Activated CD8-positive, alpha-beta memory T cell treated with anti-CD3 and anti-CD28 coated beads, Interleukin-2, amount 10 ng/mL, durations not matched to agents 7 days and 5 days (primary cell): Measurements from ENCODE around the gene SPATA3. TPM values are rescaled to one million over a fixed set of nuclear protein-coding genes. Genes with fewer than 3 reads are reported as not detected.

Experiments
- ATAC-seq: fragments of 150-1000 bp; cut with Tn5 transposase; one replicate; pipeline ENCODE4 v1.10.0; 2021; ENCODE audit warnings: moderate library complexity
- CTCF ChIA-PET: fragments of 350-600 bp; sonication (Branson Sonifier 250); formaldehyde crosslinking; loops from one replicate; lab custom pipeline; 2021; ENCODE audit warnings: antibody characterized with exemption; lab: Charles Lee
- DNase-seq: peaks from one replicate; pipeline ENCODE4 v3.0.0-alpha.2; 2020
- H3K27ac Mint-ChIP-seq: one replicate; pipeline ENCODE4 v1.8.0; 2021; ENCODE audit warnings: mild to moderate bottlenecking, mixed read lengths
- H3K27me3 Mint-ChIP-seq: one replicate; pipeline ENCODE4 v1.8.0; 2021; ENCODE audit warnings: mixed read lengths
- H3K36me3 Mint-ChIP-seq: one replicate; pipeline ENCODE4 v1.8.0; 2021; ENCODE audit warnings: mild to moderate bottlenecking, mixed read lengths
- H3K4me1 Mint-ChIP-seq: one replicate; pipeline ENCODE4 v1.8.0; 2021; ENCODE audit warnings: mixed read lengths
- H3K4me3 Mint-ChIP-seq: one replicate; pipeline ENCODE4 v1.8.0; 2021; ENCODE audit warnings: mild to moderate bottlenecking, moderate library complexity, mixed read lengths
- H3K9me3 Mint-ChIP-seq: one replicate; pipeline ENCODE4 v1.8.0; 2022; ENCODE audit warnings: low read depth, mixed read lengths
- total RNA-seq, 2 experiments: library from RNA; stranded (reverse); gene quantifications; one replicate each; pipeline ENCODE4 v1.2.3, GENCODE V29; 2021

Gene SPATA3
- 1 to 10 TPM in 1 of 2 experiments, under 1 TPM in 1; 0.44 to 1.2 TPM for total RNA-seq

DNA sequence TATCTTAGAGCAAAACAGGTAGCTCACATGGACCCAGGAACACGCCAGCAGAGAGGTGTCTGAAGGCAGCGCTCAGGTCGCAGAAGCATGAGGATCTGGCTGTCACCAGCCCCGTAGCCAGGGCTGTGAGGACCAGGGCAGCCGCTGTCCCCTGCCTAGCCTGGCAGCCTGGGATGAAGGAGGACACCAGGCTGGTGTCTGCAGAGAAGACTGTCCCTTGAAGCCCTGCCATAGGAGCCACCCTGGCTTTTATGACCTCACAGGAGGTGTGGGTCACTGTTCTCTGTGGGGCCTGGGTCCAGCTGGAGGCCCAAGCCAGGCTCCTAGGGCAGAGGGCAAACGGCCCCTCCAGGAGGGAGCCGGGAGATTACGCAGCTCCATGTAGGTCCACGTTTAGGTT is at the start of gene SPATA3:
TSS of gene SPATA3 (plus strand) at position 301 of the 400 bp plus-strand sequence. CDS start 113 bp downstream, outside the sequence.
- no peak for DNase-seq
- CTCF ChIA-PET: interaction anchor here (1.0 to 1.4 kb wide), 4 partner anchors 9 to 179 kb away, joined by 3 to 7 read pairs (median 4); no protein-coding TSS in a partner anchor
- no peaks in the 10 kb centered on the region for H3K36me3 Mint-ChIP-seq
- peaks cover 81% of the 10 kb centered on the region for H3K27me3 Mint-ChIP-seq
- no peak within 1 kb of the TSS for H3K27ac Mint-ChIP-seq
- ATAC-seq: no peak
- H3K4me1 Mint-ChIP-seq: no peaks in the 10 kb centered on the region
- H3K9me3 Mint-ChIP-seq: peaks cover 5% of the 10 kb centered on the region
- H3K4me3 Mint-ChIP-seq: no peak within 1 kb of the TSS

DNA sequence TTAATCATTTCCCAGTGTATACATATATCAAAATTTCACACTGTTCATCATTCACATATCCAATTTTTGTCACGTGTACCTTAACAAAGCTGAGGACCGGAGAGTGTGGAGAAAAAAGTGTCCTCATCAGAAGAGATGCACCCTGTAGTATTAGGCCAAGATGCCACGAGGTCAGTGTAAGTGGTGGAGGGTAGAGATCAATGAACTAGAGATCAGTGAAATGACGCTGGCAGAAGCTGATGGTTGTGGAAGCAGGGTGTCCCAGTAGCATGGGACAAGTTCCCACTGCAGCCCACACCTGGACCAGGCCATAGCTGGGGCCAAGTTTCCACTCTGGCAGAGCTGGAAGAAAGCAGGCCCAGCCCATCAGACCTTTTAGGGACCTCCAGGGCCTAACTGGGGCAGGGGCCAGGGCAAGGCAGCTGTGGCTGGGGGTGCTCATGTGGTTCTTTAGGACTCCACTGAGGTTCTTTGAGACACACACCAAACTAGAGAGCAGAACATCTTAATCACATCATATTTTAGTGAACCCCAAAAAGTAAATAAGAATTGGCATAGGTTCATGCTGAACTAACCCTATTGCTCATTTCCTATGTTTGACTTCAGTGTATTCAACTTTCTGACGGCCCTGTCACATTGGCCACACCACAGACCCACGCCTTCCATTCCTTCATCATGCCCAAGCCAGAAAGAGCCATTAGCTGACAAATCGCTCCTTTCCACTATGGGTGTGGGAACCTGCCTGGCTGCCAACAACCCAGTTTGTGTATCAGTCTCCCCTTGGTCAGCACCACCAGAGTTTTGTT is 49.3 kb upstream of the SPATA3 start:
- ATAC-seq (peak; percentile 3), DNase-seq (peak; percentile 59)
- Mint-ChIP-seq H3K4me1 (peaks cover 86% of the 10 kb centered on the region), H3K36me3 (peaks cover 22% of the 10 kb centered on the region), H3K27ac (peak overlapping the region; percentile 89), H3K9me3 (no peaks in the 10 kb centered on the region), H3K27me3 (peaks cover 33% of the 10 kb centered on the region), H3K4me3 (peak overlapping the region; percentile 79)
- CTCF ChIA-PET: interaction anchor here (1.0 to 4.7 kb wide), 8 partner anchors 9 to 106 kb away, joined by 3 to 27 read pairs (median 4); partner anchors contain the start of genes GPR55 and ITM2C

DNA sequence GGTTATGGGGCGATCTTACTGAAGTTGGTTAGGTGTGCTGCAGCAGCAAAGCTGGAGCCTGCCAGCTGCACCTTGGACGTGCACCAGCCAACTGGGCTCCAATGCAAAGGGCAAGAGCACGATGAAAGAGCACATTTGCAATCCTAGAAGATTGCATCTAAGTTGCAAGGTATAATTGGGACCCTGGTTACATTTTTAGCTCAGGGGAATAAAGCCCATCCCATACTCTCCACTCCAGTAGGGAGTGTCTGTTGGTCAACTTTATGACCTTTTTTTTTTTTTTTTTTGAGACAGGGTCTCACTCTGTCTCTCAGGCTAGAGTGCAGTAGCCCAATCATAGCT is 48.7 kb upstream of the SPATA3 start:
- no peaks in the 10 kb centered on the region for H3K9me3 Mint-ChIP-seq
- ATAC-seq (no peak), DNase-seq (no peak)
- H3K27ac Mint-ChIP-seq: peak overlapping the region; percentile 89
- H3K27me3 Mint-ChIP-seq: peaks cover 29% of the 10 kb centered on the region
- CTCF ChIA-PET: interaction anchor here (1.0 to 4.7 kb wide), 9 partner anchors 12 to 114 kb away, joined by 3 to 27 read pairs (median 4); partner anchors contain the start of genes GPR55 and ITM2C
- H3K4me3 Mint-ChIP-seq: peak overlapping the region; percentile 79
- H3K4me1 Mint-ChIP-seq: peaks cover 84% of the 10 kb centered on the region
- peaks cover 22% of the 10 kb centered on the region for H3K36me3 Mint-ChIP-seq

DNA sequence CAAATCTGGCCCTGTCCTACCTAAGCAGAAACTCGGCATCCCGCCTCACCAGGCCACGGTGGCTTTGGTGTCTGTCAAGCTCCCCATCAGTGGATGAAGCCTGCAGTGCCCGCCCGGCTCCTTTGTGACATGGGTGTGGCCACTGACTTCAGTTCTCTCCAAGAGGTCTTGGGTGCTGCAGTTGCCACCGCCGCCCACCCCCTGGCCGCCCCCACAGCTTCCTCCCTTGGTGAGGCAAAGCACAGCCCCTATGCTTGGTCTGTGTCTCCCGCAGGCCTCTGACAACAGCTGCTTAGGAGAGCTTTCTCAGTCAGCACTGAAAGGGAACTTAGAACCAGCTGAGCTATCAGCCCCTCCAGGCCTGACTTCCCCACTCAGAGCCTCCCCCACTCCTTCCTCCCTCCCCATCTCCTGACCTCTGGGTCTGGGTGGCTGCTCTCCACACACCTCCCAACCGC is 48.0 kb upstream of the SPATA3 start:
- peak overlapping the region; percentile 79 for H3K4me3 Mint-ChIP-seq
- peak overlapping the region; percentile 89 for H3K27ac Mint-ChIP-seq
- CTCF ChIA-PET: interaction anchor here (0.9 to 4.7 kb wide), 9 partner anchors 11 to 114 kb away, joined by 3 to 27 read pairs (median 4); partner anchors contain the start of gene GPR55
- peaks cover 84% of the 10 kb centered on the region for H3K4me1 Mint-ChIP-seq
- ATAC-seq (peak; percentile 22), DNase-seq (peak; percentile 81)
- peaks cover 31% of the 10 kb centered on the region for H3K27me3 Mint-ChIP-seq
- peaks cover 26% of the 10 kb centered on the region for H3K36me3 Mint-ChIP-seq
- no peaks in the 10 kb centered on the region for H3K9me3 Mint-ChIP-seq

DNA sequence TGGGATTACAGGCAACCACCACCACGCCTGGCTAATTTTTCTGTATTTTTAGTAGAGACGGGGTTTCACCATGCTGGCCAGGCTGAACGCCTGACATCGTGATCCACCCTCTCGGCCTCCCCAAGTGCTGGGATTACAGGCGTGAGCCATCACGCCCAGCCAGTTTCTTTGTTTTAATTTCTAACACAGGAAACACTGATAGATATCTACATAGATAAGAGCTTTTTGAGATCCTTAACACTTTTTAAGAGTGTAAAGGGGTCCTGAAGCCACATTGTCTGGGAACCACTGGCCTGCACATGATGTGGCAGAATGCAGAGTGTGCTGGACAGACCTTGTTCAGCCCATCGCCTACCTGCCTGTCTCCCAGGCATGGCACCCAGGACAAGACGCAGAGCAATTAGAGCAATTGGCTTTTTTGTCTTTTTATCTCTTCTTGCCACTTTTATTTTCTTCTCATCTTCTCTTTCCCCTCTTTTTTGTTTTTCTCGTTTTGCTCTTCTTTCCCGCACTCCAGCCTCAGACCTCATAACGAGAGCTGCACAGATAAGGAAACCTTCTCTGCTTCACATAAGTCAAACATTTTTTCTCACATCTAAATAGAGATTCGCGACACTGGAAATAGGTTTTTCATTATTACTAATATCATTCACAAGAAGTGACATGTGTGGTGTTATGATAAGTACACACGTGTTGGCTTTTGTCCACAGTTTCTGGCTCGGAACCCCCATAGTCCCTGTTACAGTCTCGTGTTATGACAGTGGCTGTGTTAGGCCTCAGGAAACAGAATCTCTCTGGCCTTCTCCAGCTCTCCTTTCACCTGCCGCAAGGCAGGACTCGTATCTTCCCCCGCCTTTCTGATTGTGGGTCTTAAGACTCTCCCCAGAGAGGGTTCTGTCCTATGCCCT is 45.7 kb upstream of the SPATA3 start:
- H3K4me1 Mint-ChIP-seq: peaks cover 85% of the 10 kb centered on the region
- CTCF ChIA-PET: interaction anchor here (1.5 to 4.7 kb wide), 2 partner anchors 34 to 103 kb away, joined by 3 to 17 read pairs; no protein-coding TSS in a partner anchor
- peaks cover 27% of the 10 kb centered on the region for H3K36me3 Mint-ChIP-seq
- no peak for DNase-seq
- H3K27me3 Mint-ChIP-seq: peaks cover 33% of the 10 kb centered on the region
- H3K4me3 Mint-ChIP-seq: peak overlapping the region; percentile 31
- no peaks in the 10 kb centered on the region for H3K9me3 Mint-ChIP-seq
- H3K27ac Mint-ChIP-seq: peak overlapping the region; percentile 83
- peak; percentile 25 for ATAC-seq

DNA sequence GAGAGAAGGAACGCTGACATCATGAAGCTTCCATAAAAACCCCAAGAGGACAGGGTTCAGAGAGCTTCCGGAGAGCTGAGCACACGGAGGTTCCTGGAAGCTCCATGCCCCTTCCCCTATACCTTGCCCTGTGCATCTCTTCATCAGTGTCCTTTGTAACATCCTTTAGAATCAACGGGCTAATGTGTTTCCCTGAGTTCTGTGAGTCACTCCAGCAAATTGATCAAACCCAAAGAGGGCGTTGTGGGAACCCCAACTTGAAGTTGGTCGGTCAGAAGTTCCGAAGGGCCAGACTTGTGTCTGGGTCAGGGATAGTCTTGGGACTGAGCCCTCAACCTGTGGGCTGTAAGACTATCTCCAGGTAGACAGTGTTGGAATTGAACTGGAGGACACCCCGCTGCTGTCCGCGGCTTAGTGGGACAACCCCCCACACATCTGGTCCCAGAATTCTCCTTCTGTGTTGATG is 45.0 kb upstream of the SPATA3 start:
- ATAC-seq: no peak
- Mint-ChIP-seq H3K4me3 (peak overlapping the region; percentile 31), H3K27me3 (peaks cover 36% of the 10 kb centered on the region), H3K36me3 (peaks cover 27% of the 10 kb centered on the region), H3K4me1 (peaks cover 86% of the 10 kb centered on the region), H3K9me3 (no peaks in the 10 kb centered on the region), H3K27ac (peak overlapping the region; percentile 83)
- DNase-seq: no peak
- CTCF ChIA-PET: interaction anchor here (4.7 kb wide), 1 partner anchor 33 kb away, joined by 17 read pairs; no protein-coding TSS in a partner anchor

DNA sequence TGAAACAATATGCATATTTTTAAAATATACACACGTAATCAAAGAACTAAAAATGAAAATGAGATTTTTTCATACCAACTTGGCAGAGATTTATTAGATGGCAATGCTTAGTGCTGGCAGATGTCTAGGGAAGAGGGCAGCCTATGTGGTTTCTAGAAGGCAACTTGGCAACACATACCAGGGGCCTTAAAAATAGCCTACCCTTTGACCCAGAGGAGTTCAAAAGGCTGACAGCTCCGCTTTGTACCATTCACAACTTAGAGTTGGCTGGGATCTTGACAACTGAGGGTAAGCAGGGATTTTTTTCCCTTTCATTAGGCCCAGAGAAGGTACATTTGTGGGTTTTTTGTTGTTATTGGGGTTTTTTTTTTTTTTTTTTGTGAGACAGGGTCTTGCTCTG is 44.5 kb upstream of the SPATA3 start:
- no peaks in the 10 kb centered on the region for H3K9me3 Mint-ChIP-seq
- H3K4me3 Mint-ChIP-seq: no peak overlapping the region
- ATAC-seq (no peak), DNase-seq (no peak)
- H3K27ac Mint-ChIP-seq: no peak overlapping the region
- peaks cover 82% of the 10 kb centered on the region for H3K4me1 Mint-ChIP-seq
- peaks cover 31% of the 10 kb centered on the region for H3K27me3 Mint-ChIP-seq
- CTCF ChIA-PET: interaction anchor here (1.0 to 2.2 kb wide), 2 partner anchors 36 to 103 kb away, joined by 3 to 7 read pairs; no protein-coding TSS in a partner anchor
- peaks cover 25% of the 10 kb centered on the region for H3K36me3 Mint-ChIP-seq

DNA sequence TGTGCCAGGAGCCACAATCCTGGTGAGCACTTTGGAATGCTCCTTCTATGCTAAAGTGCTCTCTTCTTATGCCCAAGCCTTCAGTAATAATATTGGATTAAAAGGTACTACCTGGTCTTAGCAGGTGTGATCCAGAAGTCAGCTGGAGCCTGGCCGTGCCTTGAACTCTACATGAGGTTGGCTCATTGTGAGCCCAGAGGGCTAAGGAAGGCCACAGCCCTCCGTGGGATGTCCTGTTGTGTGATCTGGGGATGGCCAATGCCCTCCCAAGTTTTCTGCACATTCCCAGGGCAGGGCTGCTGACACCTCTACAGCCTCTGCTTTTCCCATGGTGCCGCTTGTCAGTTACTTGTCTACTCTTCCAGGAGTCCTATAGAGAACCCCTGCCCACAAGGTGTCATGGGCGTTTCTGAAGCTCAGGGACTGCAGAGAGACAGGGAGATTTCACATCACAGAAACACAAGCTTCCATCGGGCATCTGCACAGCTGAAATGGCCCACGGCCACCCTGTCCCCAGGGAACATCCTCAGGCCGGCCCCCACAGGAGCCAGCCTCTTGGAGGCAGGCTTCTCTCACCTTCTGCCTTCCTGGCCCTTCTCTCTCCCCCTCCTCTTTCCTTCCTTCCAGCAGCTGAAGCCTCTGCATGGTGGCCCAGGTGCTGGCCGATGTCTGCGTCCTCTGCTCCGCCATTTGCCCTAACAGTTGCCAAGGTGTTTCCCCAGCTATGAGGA is 43.5 kb upstream of the SPATA3 start:
- DNase-seq (no peak), ATAC-seq (no peak)
- Mint-ChIP-seq H3K27ac (peak overlapping the region; percentile 25), H3K4me1 (peaks cover 81% of the 10 kb centered on the region), H3K36me3 (peaks cover 24% of the 10 kb centered on the region), H3K9me3 (no peaks in the 10 kb centered on the region), H3K4me3 (no peak overlapping the region), H3K27me3 (peaks cover 35% of the 10 kb centered on the region)
- CTCF ChIA-PET: interaction anchor here (1.0 to 2.2 kb wide), 6 partner anchors 25 to 104 kb away, joined by 3 to 7 read pairs (median 4); partner anchors contain the start of gene GPR55

DNA sequence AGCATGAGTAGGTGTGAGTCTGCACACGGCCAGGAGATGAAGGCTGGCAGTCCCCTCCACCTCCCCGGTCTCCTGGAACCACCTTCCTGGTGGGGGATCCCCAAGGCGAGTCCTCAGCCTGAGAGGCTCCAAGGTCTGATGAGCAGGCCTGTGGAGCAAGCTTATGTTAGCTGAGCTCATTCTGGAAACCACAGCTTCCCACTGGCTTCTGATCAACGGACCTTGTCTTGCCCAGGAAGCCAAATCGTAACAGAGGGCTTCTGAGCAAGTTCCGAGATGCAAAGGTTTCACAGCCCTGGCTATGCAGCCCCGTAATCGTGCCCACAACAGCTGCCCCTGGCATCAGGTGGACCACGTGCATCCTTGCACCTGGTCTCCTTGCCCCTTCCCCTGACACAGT is 42.1 kb upstream of the SPATA3 start:
- H3K4me1 Mint-ChIP-seq: peaks cover 81% of the 10 kb centered on the region
- CTCF ChIA-PET: interaction anchor here (1.2 to 3.8 kb wide), 3 partner anchors 29 to 33 kb away, joined by 3 to 13 read pairs (median 12); no protein-coding TSS in a partner anchor
- H3K36me3 Mint-ChIP-seq: peaks cover 26% of the 10 kb centered on the region
- no peaks in the 10 kb centered on the region for H3K9me3 Mint-ChIP-seq
- peak overlapping the region; percentile 65 for H3K27ac Mint-ChIP-seq
- ATAC-seq: no peak
- peaks cover 46% of the 10 kb centered on the region for H3K27me3 Mint-ChIP-seq
- no peak overlapping the region for H3K4me3 Mint-ChIP-seq
- DNase-seq: no peak

DNA sequence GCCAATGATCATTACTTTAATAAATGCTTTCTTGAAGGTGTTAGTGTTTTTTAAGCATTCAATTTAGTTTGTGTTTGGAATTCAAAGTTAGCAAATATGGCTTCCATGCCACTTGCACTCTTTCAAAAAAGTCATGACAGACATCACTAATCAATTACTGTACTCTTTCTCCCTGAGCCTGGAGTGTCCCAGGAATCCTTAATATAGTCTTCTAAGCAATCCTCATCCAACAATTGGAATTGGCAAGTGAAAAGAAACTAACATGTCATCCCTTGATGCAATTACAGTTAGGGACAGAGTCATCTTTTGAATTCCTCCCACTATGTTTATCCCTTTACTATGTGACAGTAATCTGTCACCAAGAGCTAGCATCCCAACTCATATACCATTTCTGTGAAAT is 41.2 kb upstream of the SPATA3 start:
- H3K27ac Mint-ChIP-seq: peak overlapping the region; percentile 66
- no peaks in the 10 kb centered on the region for H3K9me3 Mint-ChIP-seq
- DNase-seq (no peak), ATAC-seq (no peak)
- H3K4me3 Mint-ChIP-seq: no peak overlapping the region
- H3K27me3 Mint-ChIP-seq: peaks cover 55% of the 10 kb centered on the region
- CTCF ChIA-PET: interaction anchor here (0.9 to 3.8 kb wide), 6 partner anchors 15 to 106 kb away, joined by 3 to 13 read pairs (median 5); partner anchors contain the start of gene GPR55
- H3K36me3 Mint-ChIP-seq: peaks cover 30% of the 10 kb centered on the region
- peaks cover 81% of the 10 kb centered on the region for H3K4me1 Mint-ChIP-seq

DNA sequence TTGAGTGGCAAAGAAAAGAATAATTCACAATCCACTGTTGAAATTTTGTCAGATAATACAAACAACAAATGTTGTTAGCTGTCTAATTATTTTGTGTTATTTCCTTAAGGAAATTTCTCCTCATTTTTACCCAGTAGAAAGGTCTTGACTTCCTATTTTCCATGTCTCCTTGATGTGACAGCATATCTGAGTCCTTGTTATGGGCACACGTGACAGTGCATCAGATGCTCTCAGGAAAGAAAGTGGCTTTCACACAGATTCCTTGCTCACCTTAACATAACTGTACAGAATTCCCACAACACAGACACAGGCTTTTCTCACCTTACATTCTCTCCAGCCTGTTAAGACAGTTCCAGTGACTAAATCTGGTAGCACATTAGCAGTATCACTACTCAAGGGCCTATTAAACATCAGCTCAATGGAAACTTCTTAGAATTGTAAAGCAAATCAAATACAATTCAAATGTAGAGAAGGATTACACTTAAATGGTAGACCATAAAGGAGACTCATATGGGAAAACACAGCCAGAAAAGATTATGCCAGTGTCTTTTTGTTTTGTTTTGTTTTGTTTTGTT is 40.7 kb upstream of the SPATA3 start:
- H3K36me3 Mint-ChIP-seq: peaks cover 33% of the 10 kb centered on the region
- peaks cover 60% of the 10 kb centered on the region for H3K27me3 Mint-ChIP-seq
- DNase-seq (peak; percentile 11), ATAC-seq (no peak)
- CTCF ChIA-PET: interaction anchor here (0.9 to 3.8 kb wide), 7 partner anchors 9 to 107 kb away, joined by 3 to 13 read pairs (median 5); partner anchors contain the start of gene GPR55
- peaks cover 80% of the 10 kb centered on the region for H3K4me1 Mint-ChIP-seq
- no peaks in the 10 kb centered on the region for H3K9me3 Mint-ChIP-seq
- no peak overlapping the region for H3K4me3 Mint-ChIP-seq
- H3K27ac Mint-ChIP-seq: peak overlapping the region; percentile 66
